BE2C (cell line): Measurements from ENCODE around the gene CRYGN. TPM values are rescaled to one million over a fixed set of nuclear protein-coding genes. Genes with fewer than 3 reads are reported as not detected.

Experiments
- DNase-seq: peaks from one replicate; pipeline ENCODE4 v3.0.0-alpha.2; 2020
- H3K27me3 ChIP-seq: fragments of 250-450 bp; sonication (Bioruptor Pico); 2 replicates; pipeline ENCODE4 v1.5.1; 2020; ENCODE audit warnings: mild to moderate bottlenecking
- H3K36me3 ChIP-seq: fragments of 250-450 bp; sonication (Bioruptor Pico); 2 replicates; pipeline ENCODE4 v1.5.1; 2020; ENCODE audit warnings: mild to moderate bottlenecking
- H3K4me1 ChIP-seq: fragments of 250-450 bp; sonication (Bioruptor Pico); 2 replicates; pipeline ENCODE4 v1.5.1; 2020
- H3K4me3 ChIP-seq: 2 replicates; pipeline ENCODE4 v1.5.1; 2011; ENCODE audit warnings: low read depth, low read length
- H3K9me3 ChIP-seq: fragments of 250-450 bp; sonication (Bioruptor Pico); 2 replicates; pipeline ENCODE4 v1.5.1; 2020
- CTCF ChIP-seq: IDR thresholded peaks from 2 replicates; pipeline ENCODE4 v1.5.1; 2012; ENCODE audit warnings: mild to moderate bottlenecking, low read depth, low read length
- polyA plus RNA-seq: library from polyadenylated mRNA; unstranded; fragments of >200 nt; gene quantifications from one replicate; pipeline ENCODE4 v1.2.1, GENCODE V29; 2012; ENCODE audit warnings: low read depth, missing spikeins; ENCODE audit not compliant: insufficient read length, insufficient read depth

The CRYGN gene
- polyA plus RNA-seq, result not detected

- TF ChIP-seq CTCF, result no peak
- DNase-seq, result no peak
- no peaks in the 10 kb centered on the region; the same call in 1 of the 2 replicates for H3K4me1 ChIP-seq
These were observed at the start of gene CRYGN for GRCh38 chr7:151439855-151440798. TSS of gene CRYGN (minus strand) at chr7:151440141. CDS start at chr7:151439917, 224 bp downstream.

DNA sequence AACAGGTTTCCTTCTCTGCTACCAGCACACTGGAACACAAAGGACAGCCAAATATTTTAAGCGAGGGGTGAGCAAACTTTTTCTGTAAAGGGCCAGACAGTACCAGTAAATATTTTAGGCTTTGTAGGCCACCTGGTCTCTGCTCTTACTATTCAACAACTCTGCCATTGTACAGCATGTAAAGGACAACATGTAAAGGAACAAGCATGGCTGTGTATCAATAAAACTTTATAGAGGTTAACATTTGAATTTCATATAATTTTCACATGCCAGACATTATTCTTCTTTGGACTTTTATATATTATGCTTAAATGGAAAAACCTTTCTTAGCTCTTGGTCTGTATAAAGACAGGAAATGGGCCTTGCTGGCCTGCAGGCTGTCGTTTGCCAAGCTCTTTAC, 49.6 kb upstream of the CRYGN start:
- Histone ChIP-seq H3K9me3 (no peaks in the 10 kb centered on the region), H3K36me3 (peaks cover 62% of the 10 kb centered on the region), H3K27me3 (no peaks in the 10 kb centered on the region), H3K4me3 (no peak overlapping the region), H3K4me1 (no peaks in the 10 kb centered on the region)
- TF ChIP-seq CTCF, result no peak
- no peak for DNase-seq

More at GRCh38 chr7:151439855-151440798, at the start of gene CRYGN:
- Histone ChIP-seq H3K4me3 (no peak within 1 kb of the TSS; the same call in 1 of the 2 replicates), H3K27me3 (no peaks in the 10 kb centered on the region), H3K9me3 (no peaks in the 10 kb centered on the region), H3K36me3 (no peaks in the 10 kb centered on the region)

DNA sequence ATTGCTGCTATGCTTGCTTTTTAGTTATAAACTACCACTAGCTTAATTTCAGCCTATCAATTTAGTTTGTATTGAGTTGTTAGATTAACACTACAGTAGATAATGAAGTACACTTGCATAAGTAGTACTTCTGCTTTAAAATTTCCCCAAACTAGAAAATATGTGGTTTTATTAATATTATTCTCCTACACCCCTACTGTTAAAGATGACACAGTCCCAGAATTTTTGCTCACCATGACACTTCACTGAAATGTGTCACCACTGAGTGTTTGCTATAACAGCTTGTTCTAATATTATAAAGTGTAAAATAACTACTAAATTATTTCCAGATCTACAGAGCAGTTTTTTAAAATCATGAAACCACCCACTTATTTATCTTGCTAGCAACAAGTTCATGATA, 48.2 kb upstream of the CRYGN start:
- Histone ChIP-seq H3K27me3 (no peaks in the 10 kb centered on the region), H3K4me1 (no peaks in the 10 kb centered on the region), H3K36me3 (peaks cover 76% of the 10 kb centered on the region), H3K4me3 (no peak overlapping the region), H3K9me3 (no peaks in the 10 kb centered on the region)
- DNase-seq, result no peak
- no peak for TF ChIP-seq CTCF

- TF ChIP-seq CTCF, result no peak
- no peaks in the 10 kb centered on the region for H3K4me1 ChIP-seq
These were observed 47.3 kb upstream of the CRYGN start for GRCh38 chr7:151487228-151487627.

GRCh38 chr7:151486074-151486473, 46.1 kb upstream of the CRYGN start:
- no peaks in the 10 kb centered on the region for H3K4me1 ChIP-seq
- H3K27me3 ChIP-seq, result no peaks in the 10 kb centered on the region
- H3K36me3 ChIP-seq, result peaks cover 88% of the 10 kb centered on the region
- no peaks in the 10 kb centered on the region for H3K9me3 ChIP-seq
- no peak for DNase-seq
- H3K4me3 ChIP-seq, result no peak overlapping the region
- TF ChIP-seq CTCF, result no peak

More at GRCh38 chr7:151487228-151487627, 47.3 kb upstream of the CRYGN start:
- Histone ChIP-seq H3K27me3 (no peaks in the 10 kb centered on the region), H3K9me3 (no peaks in the 10 kb centered on the region), H3K36me3 (peaks cover 82% of the 10 kb centered on the region), H3K4me3 (no peak overlapping the region)
- no peak for DNase-seq
